AG08395 (cell line): Measurements from ENCODE around the gene MYRFL.

ENCODE experiments used
- DNase-seq: peaks from one replicate; pipeline ENCODE4 v3.0.0; 2012; ENCODE audit warnings: mixed read lengths, low spot score

Gene MYRFL

DNA sequence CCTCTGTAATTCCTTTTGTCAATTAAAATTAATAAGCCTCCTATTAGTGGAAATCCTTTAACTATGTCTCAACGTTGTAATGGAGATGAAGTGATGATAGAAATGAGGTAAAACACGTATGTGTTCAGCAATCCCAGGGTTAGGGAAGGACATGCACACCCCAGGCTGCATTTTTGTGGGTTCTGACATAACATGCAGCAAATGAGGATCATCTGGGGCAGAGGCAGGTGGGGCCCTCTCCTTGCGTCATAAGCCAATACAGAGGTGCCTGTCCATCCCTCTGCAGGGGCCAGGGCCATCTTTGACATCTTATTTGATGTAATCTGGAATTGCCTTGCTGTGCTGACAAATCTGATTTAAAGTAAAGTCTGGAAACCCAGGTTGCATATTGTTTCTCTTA lies 73.2 kb downstream of the MYRFL start:
- peak; percentile 46 for DNase-seq

DNA sequence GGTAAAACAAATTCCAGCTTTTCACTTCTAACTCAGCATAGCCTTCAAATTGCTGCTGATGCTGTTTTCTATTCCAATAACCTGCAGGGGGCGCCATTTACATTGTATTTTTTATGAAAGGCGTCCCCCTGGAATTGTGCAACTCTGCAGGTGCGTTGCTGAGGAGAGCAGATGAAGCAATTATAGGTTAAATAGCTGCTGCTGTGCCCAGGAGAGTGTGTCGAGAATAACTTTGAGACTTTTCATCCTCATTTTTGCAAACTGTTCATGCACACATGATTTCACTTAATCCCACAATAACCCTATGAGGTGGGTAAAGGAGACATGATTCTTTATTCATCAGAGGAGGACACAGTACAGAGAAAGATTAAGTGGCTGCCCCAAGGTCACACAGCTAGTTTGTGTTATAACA lies 75.7 kb downstream of the MYRFL start:
- peak; percentile 40 for DNase-seq

- no peak for DNase-seq
Measured at GRCh38 chr12:69901221-69901905, 76.3 kb downstream of the MYRFL start.

DNA sequence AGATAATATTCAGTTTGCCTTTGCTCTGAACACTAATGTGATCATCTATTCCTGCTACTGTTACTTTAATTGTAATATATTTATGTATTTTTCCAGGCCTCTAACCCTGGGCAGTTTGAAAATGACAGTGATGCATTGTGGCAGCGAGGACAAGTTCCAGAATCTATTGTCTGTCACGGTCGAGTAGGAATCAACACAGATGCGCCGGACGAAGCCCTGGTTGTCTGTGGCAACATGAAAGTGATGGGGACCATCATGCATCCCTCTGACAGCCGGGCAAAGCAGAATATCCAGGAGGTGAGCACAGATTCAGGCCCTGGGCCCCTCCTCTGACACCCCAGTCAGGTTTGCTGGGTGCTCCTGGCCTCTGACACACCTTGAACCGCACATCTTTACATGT lies 78.5 kb downstream of the MYRFL start:
- no peak for DNase-seq

DNA sequence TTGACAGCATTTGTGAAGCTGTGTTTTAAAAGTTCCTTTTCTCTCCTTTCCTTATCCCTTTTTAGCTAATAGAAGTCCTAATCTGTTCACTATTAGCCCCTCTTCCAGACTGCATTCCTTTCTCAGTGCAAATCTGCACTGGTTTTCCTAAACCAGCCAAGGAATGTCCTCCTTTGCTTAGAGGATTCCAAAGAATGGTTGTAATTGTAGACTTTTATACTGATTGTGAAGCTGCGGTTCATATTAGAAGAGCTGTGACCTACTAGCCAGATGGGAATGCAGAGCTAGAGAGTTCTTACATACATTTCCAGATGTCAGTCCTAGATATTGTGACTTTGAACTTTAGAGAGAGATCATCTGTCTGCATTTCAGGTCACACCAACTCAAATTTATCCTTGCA lies 79.8 kb downstream of the MYRFL start:
- DNase-seq: peak; percentile 70

DNA sequence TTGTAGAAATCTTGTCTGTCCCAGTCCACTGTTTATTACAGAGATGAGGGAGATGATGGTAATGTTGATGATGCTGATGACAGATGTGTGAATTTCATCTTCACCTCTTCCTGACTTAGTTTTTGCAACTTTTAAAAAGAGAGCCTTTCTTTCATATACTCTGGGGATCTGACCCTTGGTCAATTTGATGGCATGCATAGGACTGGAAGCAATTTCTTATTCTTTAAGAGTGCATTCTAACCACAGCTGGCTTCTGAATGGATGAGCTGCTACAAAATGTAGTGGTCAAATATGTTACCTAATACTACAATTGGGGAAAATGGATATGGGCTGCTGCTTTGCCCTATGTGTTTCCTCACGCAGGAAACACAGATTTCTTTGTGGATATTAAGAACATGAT lies 80.8 kb downstream of the MYRFL start:
- DNase-seq: no peak

DNA sequence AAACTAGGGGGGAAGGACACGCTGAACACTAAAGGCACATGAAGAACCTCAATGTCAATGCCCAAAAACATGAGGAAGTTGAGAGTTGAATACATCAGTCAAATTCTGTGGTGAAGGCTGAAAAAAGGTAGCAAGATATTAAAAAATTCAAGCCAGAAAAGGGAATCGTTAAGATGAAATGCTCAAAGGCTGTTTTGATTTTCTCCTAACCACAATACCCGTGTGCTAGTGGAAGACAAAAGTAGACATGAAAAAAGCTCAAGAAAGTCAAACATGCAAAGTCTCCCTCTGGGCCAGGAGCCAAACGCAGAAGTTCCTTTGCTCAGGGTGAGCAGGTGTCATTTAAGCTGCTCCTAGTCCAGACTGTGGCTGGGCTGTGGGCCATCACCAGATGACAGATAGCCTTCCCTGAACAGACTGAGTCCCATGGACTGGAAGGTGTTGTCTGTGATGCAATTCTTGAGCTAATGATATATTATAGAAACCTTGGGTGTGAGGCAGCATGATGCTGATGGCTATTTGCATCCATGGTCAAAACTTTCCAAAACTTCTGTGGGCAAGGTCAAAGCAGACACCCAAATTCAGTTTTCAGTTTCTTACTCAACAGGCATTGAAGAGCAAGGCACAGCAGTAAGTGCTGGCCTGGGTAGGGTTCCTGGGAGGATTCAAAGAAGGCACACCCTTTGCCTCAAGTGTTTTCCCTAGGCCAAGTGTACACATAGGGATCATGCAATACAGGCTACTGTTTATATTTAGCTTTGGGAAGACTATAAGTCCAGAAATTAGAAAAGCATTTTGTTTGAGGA lies 81.6 kb downstream of the MYRFL start:
- no peak for DNase-seq

DNA sequence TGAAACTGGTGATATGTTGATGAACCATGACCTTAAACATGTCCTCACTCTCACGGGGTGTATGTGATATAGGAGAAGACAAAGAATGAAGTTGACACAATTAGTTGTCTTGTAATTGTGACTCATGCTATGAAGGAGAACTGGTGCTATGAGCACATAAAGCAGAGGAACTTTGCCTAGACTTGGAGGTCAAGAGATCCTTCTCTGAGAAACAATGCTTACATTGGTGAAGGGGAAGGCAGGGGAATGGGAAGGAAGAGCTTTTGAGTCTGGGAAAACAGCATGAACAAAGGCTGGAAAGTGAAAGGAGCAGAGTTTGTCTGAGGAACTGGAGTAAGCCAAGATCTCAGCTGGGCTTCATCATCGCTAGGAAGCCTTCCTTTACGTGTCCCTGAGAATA lies 83.2 kb downstream of the MYRFL start:
- no peak for DNase-seq

GRCh38 chr12:69910694-69911093 lies 85.7 kb downstream of the MYRFL start:
- no peak for DNase-seq

DNA sequence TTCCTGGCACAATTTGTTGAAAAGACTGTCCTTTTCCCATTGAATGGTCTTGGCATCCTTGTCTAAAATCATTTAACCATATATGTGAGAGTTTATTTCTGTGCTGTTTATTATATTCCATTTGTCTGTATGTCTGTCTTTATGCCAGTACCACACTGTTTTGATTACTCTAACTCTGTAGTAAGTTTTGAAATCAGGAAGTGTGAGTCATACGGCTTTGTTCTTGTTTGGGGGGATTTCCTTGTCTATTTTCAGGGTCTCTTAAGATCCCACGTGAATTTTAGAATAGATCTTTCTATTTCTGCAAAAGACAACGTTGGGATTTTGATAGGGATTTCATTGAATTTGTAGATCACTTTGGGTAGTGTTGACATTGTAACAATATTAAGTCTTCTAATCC lies 88.5 kb downstream of the MYRFL start:
- DNase-seq: no peak

DNA sequence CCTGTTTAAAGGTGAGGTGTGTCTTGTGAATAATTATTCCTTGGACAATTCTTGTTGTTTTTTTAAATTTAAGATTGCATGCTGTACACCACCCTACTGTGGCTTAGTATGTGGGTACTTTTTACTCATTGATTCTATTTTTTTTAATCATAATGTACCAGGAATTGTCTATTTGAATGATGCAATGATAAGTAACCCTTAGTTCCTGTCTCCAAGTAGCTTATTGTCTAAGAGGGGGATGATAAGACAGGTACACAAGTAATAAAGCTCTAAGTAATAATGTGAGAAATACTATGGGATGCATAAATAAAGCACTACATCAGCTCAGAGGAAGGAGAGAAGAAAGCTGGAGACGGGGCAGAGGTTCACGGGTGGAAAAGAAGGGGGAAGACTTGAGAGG lies 90.9 kb downstream of the MYRFL start:
- DNase-seq: no peak

DNA sequence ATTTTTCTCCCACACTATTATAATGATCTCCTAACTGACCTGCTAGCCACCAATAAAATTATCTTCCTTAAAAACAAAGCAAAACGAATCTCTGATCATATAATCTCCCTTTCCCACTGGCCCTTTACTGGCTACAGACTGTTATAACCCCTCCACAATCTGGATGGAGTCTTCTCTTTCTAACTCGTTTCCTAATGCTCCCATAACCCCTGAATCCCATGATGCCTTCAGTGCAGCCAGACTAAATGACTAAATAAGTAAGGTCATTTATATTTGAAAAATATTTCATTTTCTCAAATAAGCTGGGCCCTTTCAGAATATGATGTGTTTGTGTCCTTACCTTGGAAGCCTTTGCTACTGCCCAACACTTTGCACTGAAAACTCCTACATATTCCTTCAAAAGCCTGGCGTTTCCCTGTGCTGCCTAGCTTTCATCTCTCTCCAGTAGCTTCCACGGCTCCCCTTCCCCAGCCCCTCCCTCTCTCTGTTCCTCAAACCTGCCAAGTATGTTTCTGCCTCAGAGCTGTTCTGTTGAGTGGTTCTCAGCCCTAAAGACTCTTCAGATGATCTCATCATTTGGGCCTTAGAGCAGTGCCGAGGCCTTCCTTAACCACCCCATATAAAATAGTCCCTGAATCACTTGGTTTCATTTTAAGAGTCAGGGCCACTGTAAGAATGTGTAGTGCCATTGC lies 91.7 kb downstream of the MYRFL start:
- no peak for DNase-seq

DNA sequence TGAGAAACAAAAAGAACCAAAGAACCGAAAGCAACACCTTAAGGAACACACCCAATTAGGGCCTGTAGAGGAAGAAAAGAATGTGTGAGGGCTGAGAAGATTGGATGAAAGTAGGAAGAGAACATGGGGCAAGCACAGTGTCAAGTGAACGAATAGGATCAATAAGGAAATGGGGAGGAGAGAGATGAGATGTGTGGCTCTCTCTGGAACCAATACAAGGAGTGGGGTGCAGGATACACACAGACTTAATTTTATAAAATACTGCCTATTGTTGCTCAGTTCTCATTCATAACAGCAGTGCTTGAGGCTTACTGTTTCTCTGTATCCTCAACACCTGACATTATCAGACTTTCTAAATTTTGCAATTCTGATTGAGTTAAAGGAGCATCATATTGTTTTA lies 93.3 kb downstream of the MYRFL start:
- DNase-seq: no peak

DNA sequence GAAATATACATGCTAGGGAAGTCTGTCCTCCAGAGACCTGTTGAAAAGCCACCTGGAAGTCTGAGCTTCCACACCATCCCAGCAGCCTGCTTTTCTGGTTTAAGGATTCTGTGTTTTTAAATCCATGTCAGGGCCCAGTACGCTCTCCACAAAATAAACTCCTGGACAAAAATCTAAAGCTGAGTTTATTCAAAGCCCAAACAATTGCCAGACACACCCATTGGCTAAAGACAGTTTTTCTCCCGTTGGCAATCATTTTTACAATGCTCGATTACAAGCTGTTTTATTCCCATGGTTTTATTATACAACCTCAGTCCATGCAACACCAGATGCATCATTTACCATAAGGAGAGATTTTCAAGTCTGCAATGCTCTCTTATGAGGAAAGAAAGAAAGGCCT lies 94.5 kb downstream of the MYRFL start:
- no peak for DNase-seq

DNA sequence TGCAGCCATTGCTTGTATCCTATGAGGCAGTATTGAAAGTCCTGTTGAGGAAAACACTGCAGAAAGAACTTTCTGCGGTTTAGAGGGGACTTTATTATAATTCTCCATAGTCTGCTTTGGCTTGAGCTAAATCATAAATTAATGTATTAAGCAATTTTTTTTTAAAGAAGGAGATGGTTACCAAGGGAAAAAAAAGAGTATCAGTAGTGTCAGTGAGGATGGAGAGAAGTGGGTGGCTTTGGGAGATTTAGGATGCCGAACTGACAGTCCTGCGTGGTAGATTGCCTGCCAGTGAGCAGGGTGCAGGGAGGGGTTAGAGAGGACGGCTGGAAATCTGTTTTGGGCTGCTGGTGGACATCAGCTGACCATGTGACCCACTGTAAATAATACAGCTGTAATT lies 96.8 kb downstream of the MYRFL start:
- DNase-seq: no peak

DNA sequence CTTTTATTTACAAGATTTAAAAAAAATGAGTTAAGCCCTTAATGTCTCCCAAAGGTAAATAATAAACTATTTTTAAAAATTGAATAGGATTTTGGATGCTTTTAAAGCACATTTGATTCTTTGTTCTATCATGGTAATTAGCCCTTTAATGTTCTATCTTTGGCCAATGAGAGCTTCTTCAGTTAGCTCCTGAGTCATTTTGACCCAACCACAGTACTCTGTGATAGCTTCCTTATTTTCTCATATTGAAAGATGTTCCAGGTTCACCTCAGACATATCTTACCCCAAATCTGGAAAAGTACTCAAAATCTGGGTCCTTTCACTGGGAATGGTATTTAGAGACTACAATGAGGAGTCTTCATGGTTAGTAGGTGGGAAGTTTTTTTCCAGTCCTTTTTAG lies 98.0 kb downstream of the MYRFL start:
- DNase-seq: no peak

GRCh38 chr12:69925291-69925690 lies 100.3 kb downstream of the MYRFL start:
- no peak for DNase-seq

DNA sequence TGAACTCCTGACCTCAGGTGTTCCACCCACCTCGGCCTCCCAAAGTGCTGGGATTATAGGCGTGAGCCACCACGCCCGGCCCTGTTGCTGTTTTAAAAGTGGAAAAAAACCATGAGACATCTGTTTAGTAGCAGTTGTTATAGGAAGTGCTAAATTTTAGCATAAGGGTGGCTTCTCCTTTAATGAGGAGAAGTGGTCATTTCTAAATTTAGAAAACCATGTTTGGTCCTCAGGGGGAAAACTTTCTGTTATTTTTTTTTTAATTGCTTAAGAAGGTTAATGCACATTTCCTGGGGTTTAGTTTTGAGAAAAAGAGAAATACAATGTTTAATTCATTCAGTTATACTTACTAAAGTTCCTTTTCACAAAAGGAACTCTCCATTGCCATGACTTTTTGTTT lies 102.1 kb downstream of the MYRFL start:
- no peak for DNase-seq

- no peak for DNase-seq
Measured at GRCh38 chr12:69929125-69929524, 104.1 kb downstream of the MYRFL start.

DNA sequence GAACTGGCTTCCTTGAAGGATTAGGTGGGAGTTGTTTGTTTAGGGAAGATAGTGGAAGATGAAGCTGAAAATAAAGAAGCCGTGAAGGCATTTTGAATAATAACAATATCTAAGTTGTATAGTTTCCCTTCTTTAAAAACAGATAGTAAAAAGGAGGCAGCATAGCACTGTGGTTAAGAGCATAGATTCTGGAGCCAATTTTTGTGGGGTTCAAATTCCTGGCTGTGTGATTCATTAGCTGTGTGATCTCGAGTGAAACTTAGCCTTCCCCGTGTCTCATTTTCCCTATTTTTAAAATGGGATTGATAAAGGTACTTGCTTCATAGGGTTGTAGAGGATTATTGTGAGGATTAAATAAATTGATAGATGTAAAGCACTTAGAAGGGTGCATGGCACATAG lies 104.5 kb downstream of the MYRFL start:
- DNase-seq: no peak

GRCh38 chr12:69931569-69931968 lies 106.5 kb downstream of the MYRFL start:
- no peak for DNase-seq

- DNase-seq: no peak
Measured at GRCh38 chr12:69932154-69932553, 107.1 kb downstream of the MYRFL start.
